CD4-positive, alpha-beta T cell treated with Interleukin-6 for 4 hours (primary cell): ENCODE results near the gene INTS11.
A peak's percentile ranks its signal among the peaks of the same experiment; 100 is the strongest.

ENCODE experiments used
- DNase-seq: peaks from one replicate; pipeline ENCODE4 v3.0.0-alpha.2; 2020; ENCODE audit warnings: mixed read lengths

The INTS11 gene

GRCh38 chr1:1298861-1299685, 25.4 kb downstream of the INTS11 start:
- DNase-seq: no peak

DNA sequence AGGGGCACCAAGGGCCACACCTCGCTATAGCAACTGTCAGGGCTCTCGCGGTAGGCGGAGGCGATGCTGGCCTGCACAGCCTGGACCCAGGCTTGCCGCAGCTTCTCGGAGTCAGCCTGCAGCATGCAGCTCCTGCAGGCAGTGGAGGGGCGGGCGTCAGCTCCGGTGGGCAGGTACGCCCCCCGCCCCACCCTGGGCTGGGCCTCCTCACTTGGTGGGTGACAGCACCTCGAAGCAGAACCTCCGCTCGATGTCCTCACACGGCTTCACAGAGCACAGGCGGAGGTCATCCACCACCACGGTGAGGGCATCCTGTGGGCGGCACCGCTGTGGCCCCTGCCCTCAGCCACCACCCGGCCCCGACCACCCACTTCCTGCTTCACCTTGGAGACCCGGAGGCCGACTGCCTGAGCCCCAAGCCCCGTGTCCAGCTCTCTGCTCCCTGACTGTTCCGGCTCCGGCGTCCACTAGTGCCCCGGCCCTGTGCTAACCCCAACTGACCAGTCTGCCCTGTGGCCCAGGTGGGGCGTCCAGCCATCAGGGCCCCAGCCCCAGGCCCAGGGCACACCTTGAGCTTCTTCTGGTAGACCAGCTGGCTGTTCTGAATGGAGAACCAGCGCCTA, 26.5 kb downstream of the INTS11 start:
- no peak for DNase-seq

DNA sequence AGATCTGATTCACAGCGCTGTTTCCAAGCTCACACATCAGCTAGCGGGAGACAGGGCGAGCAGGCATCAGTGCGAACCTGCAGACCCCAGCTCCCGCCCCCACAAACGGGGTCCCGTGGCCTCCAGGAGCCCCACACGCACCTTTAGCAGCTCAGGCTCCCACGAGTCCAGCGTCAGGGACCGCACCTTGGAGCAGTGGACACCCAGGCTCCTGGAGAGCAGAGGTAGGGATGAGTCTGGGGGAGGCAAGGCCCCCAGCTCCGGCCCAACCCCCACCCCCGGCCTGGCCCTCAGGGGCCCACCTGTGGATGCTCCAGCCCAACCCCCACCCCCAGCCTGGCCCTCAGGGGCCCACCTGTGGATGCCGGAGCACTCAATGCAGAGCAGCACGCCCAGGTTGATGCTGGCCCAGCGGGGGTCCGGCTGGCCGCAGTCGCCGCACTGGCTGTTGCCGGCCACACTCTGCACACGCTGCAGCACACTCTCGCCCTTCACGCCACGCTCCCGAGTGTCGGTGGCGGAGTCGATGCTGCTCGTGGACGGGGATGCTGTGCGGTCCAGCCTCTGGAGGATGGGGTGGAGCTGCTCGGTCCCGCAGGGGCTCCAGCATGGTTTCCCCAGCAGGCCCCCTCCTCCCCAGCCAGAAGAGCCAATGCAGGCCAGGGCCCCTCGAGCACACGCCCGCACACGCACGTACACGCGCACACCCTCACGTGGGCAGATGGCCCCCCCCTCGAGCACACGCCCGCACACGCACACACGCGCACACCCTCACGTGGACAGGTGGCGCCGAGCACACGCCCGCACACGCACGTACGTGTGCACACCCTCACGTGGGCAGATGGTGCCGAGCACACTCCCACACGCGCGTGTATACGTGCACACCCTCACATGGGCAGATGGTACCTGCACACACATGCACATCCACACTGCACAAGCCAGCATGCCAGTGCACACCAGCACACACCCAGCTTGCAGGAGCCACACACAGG, 28.1 kb downstream of the INTS11 start:
- DNase-seq: no peak

DNA sequence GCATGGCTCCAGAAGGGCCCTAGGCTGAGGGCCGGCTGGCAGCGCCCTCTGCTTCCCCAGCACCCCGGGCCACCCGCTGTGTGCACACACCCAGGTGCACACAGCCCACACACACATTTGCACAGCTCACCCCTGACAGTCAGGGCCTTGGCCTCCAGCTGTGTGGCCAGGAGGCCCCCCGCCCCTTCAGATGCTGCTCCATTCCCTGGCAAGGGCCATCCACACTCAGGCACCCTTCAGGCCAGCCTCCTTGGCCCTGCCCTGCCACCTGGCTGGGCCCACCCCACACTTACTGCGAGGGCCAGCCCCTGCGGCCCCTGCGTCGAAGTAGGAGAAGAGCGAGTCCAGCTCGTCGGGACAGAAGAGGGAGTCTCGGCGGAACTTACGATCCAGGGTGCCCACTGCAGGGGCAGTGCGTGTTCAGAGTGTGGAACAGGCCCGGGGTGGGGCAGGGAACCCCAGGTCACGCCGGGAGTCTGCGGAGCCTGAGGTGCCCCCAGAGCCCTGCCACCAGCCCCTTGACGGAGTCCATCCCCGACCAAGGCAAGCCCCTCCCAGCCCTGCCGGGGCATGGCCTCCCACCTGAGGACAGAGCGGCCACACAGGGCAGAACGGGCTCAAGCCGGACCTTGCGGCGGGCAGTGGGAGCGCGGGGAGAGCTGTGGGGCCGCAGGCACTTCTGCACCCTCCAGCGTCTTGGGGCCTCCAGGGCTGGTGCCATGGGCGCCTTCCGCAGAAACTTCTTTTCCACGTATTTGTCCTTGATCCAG, 29.1 kb downstream of the INTS11 start:
- no peak for DNase-seq

DNA sequence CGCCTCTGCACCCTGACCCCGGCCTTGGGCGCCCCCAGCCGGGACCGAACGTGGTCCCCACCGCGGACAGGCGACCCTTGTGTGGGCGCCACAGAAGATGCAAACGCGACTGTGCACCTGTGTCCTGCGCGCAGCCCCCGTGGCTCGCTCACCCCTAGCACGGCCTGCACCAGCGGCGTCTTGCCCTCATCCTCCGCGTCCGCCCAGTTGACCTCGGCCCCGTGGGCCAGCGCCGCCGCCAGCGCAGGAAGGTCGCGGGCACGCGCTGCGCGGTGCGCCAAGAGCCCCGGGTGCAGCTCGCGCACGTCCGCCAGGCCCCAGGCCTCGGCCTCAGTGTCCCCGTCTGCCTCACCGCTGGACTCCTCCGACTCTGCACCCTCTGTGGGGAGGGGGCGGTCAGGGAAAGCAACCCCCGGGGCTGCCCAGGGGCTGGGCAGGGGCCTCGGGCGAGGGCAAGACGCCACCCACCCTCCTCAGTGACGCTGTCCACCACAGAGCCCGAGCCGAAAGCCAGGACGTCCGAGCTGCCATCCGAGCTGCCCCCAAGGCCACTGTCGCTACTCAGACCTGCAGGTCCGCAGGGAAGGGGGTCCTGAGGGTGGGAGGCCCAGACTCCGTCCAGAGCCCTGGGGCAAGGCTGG, 30.1 kb downstream of the INTS11 start:
- no peak for DNase-seq

GRCh38 chr1:1293263-1294249, 30.9 kb downstream of the INTS11 start:
- no peak for DNase-seq

DNA sequence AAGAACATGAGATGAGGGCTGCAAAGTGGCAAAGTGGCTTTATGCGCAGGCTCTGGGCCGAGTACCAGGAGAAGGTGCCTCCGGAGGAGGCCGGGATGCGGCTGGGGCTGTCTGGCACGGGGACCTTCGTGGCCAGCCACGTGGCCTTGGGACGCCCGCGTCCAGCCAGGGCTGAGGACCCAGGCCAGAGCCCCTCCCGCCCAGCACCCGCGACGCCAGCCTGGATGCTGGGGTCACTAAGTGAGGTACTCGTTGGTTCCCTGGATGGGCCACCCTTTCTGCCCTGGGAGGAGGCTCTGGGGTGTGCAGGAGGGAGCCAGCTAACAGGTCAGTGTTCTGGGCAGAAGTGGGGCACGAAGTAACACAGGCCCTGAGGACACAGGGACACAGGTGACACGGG, 31.6 kb downstream of the INTS11 start:
- no peak for DNase-seq

GRCh38 chr1:1292442-1292779, 32.0 kb downstream of the INTS11 start:
- no peak for DNase-seq

GRCh38 chr1:1291548-1292441, 32.7 kb downstream of the INTS11 start:
- DNase-seq: peak; percentile 77

- DNase-seq: no peak
Measured at GRCh38 chr1:1291023-1291528, 33.4 kb downstream of the INTS11 start.

DNA sequence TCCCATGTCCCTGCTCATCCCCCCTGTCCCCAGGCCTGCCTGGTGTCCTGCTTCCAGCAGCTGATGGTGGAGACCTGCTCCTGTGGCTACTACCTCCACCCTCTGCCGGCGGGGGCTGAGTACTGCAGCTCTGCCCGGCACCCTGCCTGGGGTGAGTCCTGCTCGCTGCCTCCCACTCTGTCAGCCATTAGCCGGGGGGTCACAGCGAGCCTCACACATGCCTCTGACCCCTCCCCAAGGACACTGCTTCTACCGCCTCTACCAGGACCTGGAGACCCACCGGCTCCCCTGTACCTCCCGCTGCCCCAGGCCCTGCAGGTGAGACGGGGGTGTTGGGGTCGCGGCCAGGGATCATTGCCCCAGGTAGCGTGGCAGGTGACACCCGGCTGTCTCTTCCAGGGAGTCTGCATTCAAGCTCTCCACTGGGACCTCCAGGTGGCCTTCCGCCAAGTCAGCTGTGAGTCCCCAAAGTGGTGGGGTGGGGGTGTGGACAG, 34.2 kb downstream of the INTS11 start:
- peak; percentile 66 for DNase-seq

- DNase-seq: no peak
Measured at GRCh38 chr1:1287288-1288110, 37.0 kb downstream of the INTS11 start.

GRCh38 chr1:1286313-1287261, 37.9 kb downstream of the INTS11 start:
- DNase-seq: no peak

- DNase-seq: no peak
Measured at GRCh38 chr1:1285611-1286311, 38.7 kb downstream of the INTS11 start.

DNA sequence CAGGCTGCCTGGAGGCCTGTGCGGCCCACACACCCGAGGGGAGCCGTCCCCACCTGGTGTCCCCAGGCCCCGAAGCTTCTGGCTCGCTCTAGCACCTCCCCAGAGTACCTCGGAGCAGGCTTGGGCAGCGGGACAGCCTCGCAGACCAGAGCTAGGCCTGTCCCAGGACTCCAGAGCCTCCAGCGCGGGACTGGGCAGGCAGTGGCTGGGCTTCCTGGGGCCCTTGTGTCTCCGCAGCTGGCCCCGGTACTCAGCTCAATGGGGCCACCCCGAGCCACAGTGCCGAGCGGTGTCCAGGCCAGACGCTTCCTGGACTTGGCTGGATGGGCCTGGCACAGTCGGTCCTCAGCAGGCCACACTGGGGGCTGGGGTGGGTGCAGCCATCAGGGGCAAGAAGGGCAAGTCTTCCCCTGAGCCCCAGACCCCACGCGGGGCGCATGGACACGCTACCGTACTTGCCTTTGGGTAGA, 39.3 kb downstream of the INTS11 start:
- no peak for DNase-seq
